H9 (cell line): ENCODE data around the gene KIF9. TPM values are rescaled to one million over a fixed set of nuclear protein-coding genes. Genes with fewer than 3 reads are reported as not detected.
A peak's percentile ranks its signal among the peaks of the same experiment; 100 is the strongest.

Experiments used
- DNase-seq: peaks from one replicate; pipeline ENCODE4 v3.0.0-alpha.2; 2017
- H2AFZ ChIP-seq: one replicate; pipeline ENCODE4 v1.6.1; 2013; ENCODE audit warnings: mild to moderate bottlenecking, low read length, control low read depth, moderate library complexity
- H2AK5ac ChIP-seq: 2 replicates; pipeline ENCODE4 v1.6.1; 2013; ENCODE audit warnings: low read length, control low read depth, mixed read lengths; ENCODE audit not compliant: insufficient read length
- H2BK120ac ChIP-seq: one replicate; pipeline ENCODE4 v1.6.1; 2013; ENCODE audit warnings: low read depth, mild to moderate bottlenecking, low read length, control low read depth, inconsistent platforms; ENCODE audit not compliant: poor library complexity, severe bottlenecking
- H2BK12ac ChIP-seq: 2 replicates; pipeline ENCODE4 v1.6.1; 2013; ENCODE audit warnings: low read length, control low read depth, mixed read lengths, low read depth; ENCODE audit not compliant: insufficient read length
- H2BK15ac ChIP-seq: 2 replicates; pipeline ENCODE4 v1.6.1; 2013; ENCODE audit warnings: low read depth, low read length, control low read depth
- H2BK20ac ChIP-seq: one replicate; pipeline ENCODE4 v1.6.1; 2013; ENCODE audit warnings: low read depth, mild to moderate bottlenecking, low read length, control low read depth, inconsistent platforms; ENCODE audit not compliant: poor library complexity, severe bottlenecking
- H2BK5ac ChIP-seq: 2 replicates; pipeline ENCODE4 v1.6.1; 2013; ENCODE audit warnings: low read length, control low read depth, mixed read lengths; ENCODE audit not compliant: insufficient read length
- H3K14ac ChIP-seq: 2 replicates; pipeline ENCODE4 v1.6.1; 2013; ENCODE audit warnings: low read length, control low read depth; ENCODE audit not compliant: insufficient read depth
- H3K18ac ChIP-seq: 2 replicates; pipeline ENCODE4 v1.6.1; 2013; ENCODE audit warnings: low read depth, mild to moderate bottlenecking, mixed read lengths, low read length, control low read depth; ENCODE audit not compliant: insufficient read length
- H3K23ac ChIP-seq: 2 replicates; pipeline ENCODE4 v1.6.1; 2013; ENCODE audit warnings: low read length, control low read depth, mixed read lengths, low read depth; ENCODE audit not compliant: insufficient read length
- H3K23me2 ChIP-seq: 2 replicates; pipeline ENCODE4 v1.6.1; 2013; ENCODE audit warnings: low read depth, mild to moderate bottlenecking, mixed read lengths, low read length, control low read depth; ENCODE audit not compliant: insufficient read length, poor library complexity, severe bottlenecking
- H3K27ac ChIP-seq: 2 replicates; pipeline ENCODE4 v1.5.1; 2013; ENCODE audit warnings: low read length, control low read depth, mixed read lengths, low read depth; ENCODE audit not compliant: insufficient read length
- H3K27me3 ChIP-seq: 2 replicates; pipeline ENCODE4 v1.6.1; 2013; ENCODE audit warnings: low read length, control low read depth, inconsistent platforms; ENCODE audit not compliant: insufficient read depth
- H3K4ac ChIP-seq: 2 replicates; pipeline ENCODE4 v1.6.1; 2013; ENCODE audit warnings: low read depth, mild to moderate bottlenecking, control low read depth, inconsistent platforms, low read length, moderate library complexity
- H3K4me1 ChIP-seq: 2 replicates; pipeline ENCODE4 v1.6.1; 2013; ENCODE audit warnings: low read length, control low read depth, inconsistent platforms; ENCODE audit not compliant: insufficient read depth
- H3K4me2 ChIP-seq: 2 replicates; pipeline ENCODE4 v1.6.1; 2013; ENCODE audit warnings: low read length, control low read depth, mixed read lengths; ENCODE audit not compliant: insufficient read length, insufficient read depth
- H3K56ac ChIP-seq: 2 replicates; pipeline ENCODE4 v1.6.1; 2013; ENCODE audit warnings: low read depth, mild to moderate bottlenecking, mixed read lengths, low read length, control low read depth; ENCODE audit not compliant: insufficient read length
- H3K79me1 ChIP-seq: 2 replicates; pipeline ENCODE4 v1.6.1; 2013; ENCODE audit warnings: low read depth, mild to moderate bottlenecking, moderate library complexity, low read length, control low read depth, inconsistent platforms; ENCODE audit not compliant: insufficient read depth, poor library complexity, severe bottlenecking
- H3K79me2 ChIP-seq: 2 replicates; pipeline ENCODE4 v1.6.1; 2013; ENCODE audit warnings: low read length, control low read depth, inconsistent platforms; ENCODE audit not compliant: insufficient read depth
- H3K9ac ChIP-seq: 2 replicates; pipeline ENCODE4 v1.6.1; 2013; ENCODE audit warnings: low read length, control low read depth, mixed read lengths; ENCODE audit not compliant: insufficient read length; ENCODE audit errors: extremely low read depth
- H3K9me3 ChIP-seq: one replicate; pipeline ENCODE4 v1.6.1; 2013; ENCODE audit warnings: low read depth, low read length, inconsistent platforms; ENCODE audit not compliant: control insufficient read depth
- H3T11ph ChIP-seq: one replicate; pipeline ENCODE4 v1.6.1; 2013; ENCODE audit warnings: mild to moderate bottlenecking, low read length, control low read depth, inconsistent platforms
- H4K20me1 ChIP-seq: one replicate; pipeline ENCODE4 v1.6.1; 2013; ENCODE audit not compliant: control insufficient read depth, insufficient read length, insufficient read depth
- H4K5ac ChIP-seq: 2 replicates; pipeline ENCODE4 v1.6.1; 2013; ENCODE audit warnings: low read depth, mild to moderate bottlenecking, mixed read lengths, low read length, control low read depth; ENCODE audit not compliant: insufficient read length
- H4K8ac ChIP-seq: replicated peaks from 2 replicates; pipeline ENCODE4 v1.6.1; 2013; ENCODE audit warnings: low read length, control low read depth, mixed read lengths, low read depth; ENCODE audit not compliant: insufficient read length
- H4K91ac ChIP-seq: 2 replicates; pipeline ENCODE4 v1.6.1; 2013; ENCODE audit warnings: low read depth, mild to moderate bottlenecking, moderate library complexity, mixed read lengths, low read length, control low read depth; ENCODE audit not compliant: insufficient read length
- H3K27ac Mint-ChIP-seq, 3 experiments: 2 replicates in 2 of 3; 3 replicates in 1 of 3; pipeline ENCODE4 v1.8.0; 2020 to 2021; ENCODE audit warnings: mixed read lengths in 3 of 3, mild to moderate bottlenecking in 1 of 3, moderate library complexity in 1 of 3
- H3K27me3 Mint-ChIP-seq: 2 replicates; pipeline ENCODE4 v1.8.0; 2021; ENCODE audit warnings: low read depth, mild to moderate bottlenecking, moderate library complexity, mixed read lengths
- H3K36me3 Mint-ChIP-seq, 3 experiments: 2 replicates in 2 of 3; 3 replicates in 1 of 3; pipeline ENCODE4 v1.8.0; 2020 to 2021; ENCODE audit warnings: low read depth in 3 of 3, mixed read lengths in 3 of 3; ENCODE audit not compliant: insufficient read depth in 1 of 3
- H3K4me1 Mint-ChIP-seq, 2 experiments: 2 replicates each; pipeline ENCODE4 v1.8.0; 2020; ENCODE audit warnings: mixed read lengths in 2 of 2
- H3K4me3 Mint-ChIP-seq, 2 experiments: 2 replicates in 1 of 2; 3 replicates in 1 of 2; pipeline ENCODE4 v1.8.0; 2020 to 2021; ENCODE audit warnings: mild to moderate bottlenecking in 2 of 2, mixed read lengths in 2 of 2, moderate library complexity in 1 of 2
- H3K9me3 Mint-ChIP-seq, 2 experiments: 2 replicates in 1 of 2; 3 replicates in 1 of 2; pipeline ENCODE4 v1.8.0; 2020; ENCODE audit warnings: mild to moderate bottlenecking in 2 of 2, mixed read lengths in 2 of 2, moderate library complexity in 1 of 2
- WGBS: extraction: QIAGEN DNeasy Blood & Tissue Kit; methylation state at CpG from one replicate; pipeline ENCODE4 v1.1.7; 2013; ENCODE audit warnings: missing lambda C conversion rate, low lambda C conversion rate, mixed read lengths; ENCODE audit not compliant: insufficient read length; ENCODE audit errors: extremely low coverage; 5-methylcytosine and 5-hydroxymethylcytosine counted together
- total RNA-seq: library from RNA; stranded (reverse); gene quantifications from 2 replicates; pipeline ENCODE4 v1.2.1, GENCODE V29; 2021
- TF ChIP-seq, protein P1 (sequence below): fragments of 200-600 bp; sonication (generic); conservative IDR thresholded peaks from 3 replicates; pipeline ENCODE4 v1.8.0; 2021; ENCODE audit warnings: antibody characterized with exemption, mild to moderate bottlenecking

KIF9 gene
- total RNA-seq, 1 experiment from 2014 or later = 8.4 TPM

DNA sequence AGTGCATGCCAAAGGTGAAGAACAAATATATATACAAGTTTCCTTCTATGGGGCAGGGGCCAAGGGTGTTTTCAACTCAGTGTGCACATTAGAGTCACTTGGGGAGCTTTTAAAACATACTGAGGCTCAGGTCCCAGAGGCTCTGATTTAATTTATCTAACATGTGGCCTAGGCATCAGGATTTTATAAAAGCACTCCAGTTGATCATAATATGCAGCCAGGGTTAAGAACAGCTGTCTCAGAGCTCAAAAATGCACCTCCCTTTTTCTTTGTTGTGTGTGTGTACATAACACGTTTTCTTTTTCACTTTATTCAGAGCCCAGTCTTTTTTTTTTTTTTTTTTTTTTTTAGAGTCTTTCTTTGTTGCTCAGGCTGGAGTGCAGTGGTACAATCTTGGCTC is 60.8 kb downstream of the KIF9 start:
- no peaks in the 10 kb centered on the region for H3K27me3 ChIP-seq
- H2AFZ ChIP-seq = no peak overlapping the region
- no peaks in the 10 kb centered on the region for H3K23me2 ChIP-seq
- H3K4ac ChIP-seq = no peak overlapping the region
- no peak overlapping the region for H3K23ac ChIP-seq
- Mint-ChIP-seq H3K27ac (peak overlapping the region in 2 of 3 experiments; percentile 53 to 77; a peak in 2 of 7 replicates), H3K27me3 (no peaks in the 10 kb centered on the region), H3K9me3 (no peaks in the 10 kb centered on the region), H3K4me3 (no peak overlapping the region), H3K4me1 (peaks cover 3 to 5% of the 10 kb centered on the region in 2 experiments), H3K36me3 (no peaks in the 10 kb centered on the region)
- no peaks in the 10 kb centered on the region for H4K20me1 ChIP-seq
- H3K14ac ChIP-seq = no peak overlapping the region
- no peak overlapping the region for H2BK12ac ChIP-seq
- no peaks in the 10 kb centered on the region for H3K79me2 ChIP-seq
- no peaks in the 10 kb centered on the region for H3K79me1 ChIP-seq
- H3T11ph ChIP-seq = no peak overlapping the region
- no peak overlapping the region for H4K8ac ChIP-seq
- H3K4me1 ChIP-seq = no peaks in the 10 kb centered on the region
- H3K56ac ChIP-seq = no peak overlapping the region
- H3K9ac ChIP-seq = no peak overlapping the region
- no peak overlapping the region for H4K5ac ChIP-seq
- TF ChIP-seq, protein P1, sequence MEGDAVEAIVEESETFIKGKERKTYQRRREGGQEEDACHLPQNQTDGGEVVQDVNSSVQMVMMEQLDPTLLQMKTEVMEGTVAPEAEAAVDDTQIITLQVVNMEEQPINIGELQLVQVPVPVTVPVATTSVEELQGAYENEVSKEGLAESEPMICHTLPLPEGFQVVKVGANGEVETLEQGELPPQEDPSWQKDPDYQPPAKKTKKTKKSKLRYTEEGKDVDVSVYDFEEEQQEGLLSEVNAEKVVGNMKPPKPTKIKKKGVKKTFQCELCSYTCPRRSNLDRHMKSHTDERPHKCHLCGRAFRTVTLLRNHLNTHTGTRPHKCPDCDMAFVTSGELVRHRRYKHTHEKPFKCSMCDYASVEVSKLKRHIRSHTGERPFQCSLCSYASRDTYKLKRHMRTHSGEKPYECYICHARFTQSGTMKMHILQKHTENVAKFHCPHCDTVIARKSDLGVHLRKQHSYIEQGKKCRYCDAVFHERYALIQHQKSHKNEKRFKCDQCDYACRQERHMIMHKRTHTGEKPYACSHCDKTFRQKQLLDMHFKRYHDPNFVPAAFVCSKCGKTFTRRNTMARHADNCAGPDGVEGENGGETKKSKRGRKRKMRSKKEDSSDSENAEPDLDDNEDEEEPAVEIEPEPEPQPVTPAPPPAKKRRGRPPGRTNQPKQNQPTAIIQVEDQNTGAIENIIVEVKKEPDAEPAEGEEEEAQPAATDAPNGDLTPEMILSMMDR = no peak
- WGBS = no CpG with 5 or more reads among the region's 1 CpG
- H3K9me3 ChIP-seq = no peaks in the 10 kb centered on the region
- DNase-seq = no peak
- no peak overlapping the region for H2BK5ac ChIP-seq
- H2BK20ac ChIP-seq = no peak overlapping the region
- H2AK5ac ChIP-seq = no peak overlapping the region
- no peak overlapping the region for H2BK120ac ChIP-seq
- no peak overlapping the region for H3K18ac ChIP-seq
- no peak overlapping the region for H3K27ac ChIP-seq
- no peak overlapping the region for H3K4me2 ChIP-seq
- H4K91ac ChIP-seq = no peak overlapping the region
- no peak overlapping the region for H2BK15ac ChIP-seq
